OCI-LY3 (cell line): Measurements from ENCODE around the gene TTC9B.

ENCODE experiments used
- H2AFZ ChIP-seq: fragments of 200-600, 300-600 bp; shearing (Covaris generic); 2 replicates; pipeline ENCODE4 v1.6.0; 2014; ENCODE audit warnings: antibody characterized with exemption, low read depth, low read length
- H3K27ac ChIP-seq: fragments of 200-600, 300-600 bp; sonication (generic); 2 replicates; pipeline ENCODE4 v1.5.1; 2014; ENCODE audit warnings: mild to moderate bottlenecking, low read length, moderate library complexity, mixed read lengths
- H3K27me3 ChIP-seq: fragments of 200-600, 300-600 bp; sonication (generic); 2 replicates; pipeline ENCODE4 v1.6.1; 2014; ENCODE audit warnings: low read depth, low read length, mixed read lengths
- H3K36me3 ChIP-seq: fragments of 200-600, 300-600 bp; sonication (generic); replicated peaks from 2 replicates; pipeline ENCODE3; 2014; ENCODE audit warnings: low read depth, low read length, mixed read lengths
- H3K4me1 ChIP-seq: fragments of 300-600, 200-600 bp; sonication (generic); 2 replicates; pipeline ENCODE4 v1.6.1; 2014; ENCODE audit warnings: low read length, mixed read lengths
- H3K4me2 ChIP-seq: fragments of 200-600, 300-600 bp; sonication (generic); 2 replicates; pipeline ENCODE4 v1.6.1; 2014; ENCODE audit warnings: low read length, mixed read lengths
- H3K4me3 ChIP-seq: fragments of 300-600, 200-600 bp; sonication (generic); 2 replicates; pipeline ENCODE4 v1.5.1; 2014; ENCODE audit warnings: antibody characterized with exemption, mild to moderate bottlenecking, low read length, moderate library complexity
- H3K79me2 ChIP-seq: fragments of 300-600, 200-600 bp; shearing (Covaris generic); 2 replicates; pipeline ENCODE4 v1.6.1; 2014; ENCODE audit warnings: mild to moderate bottlenecking, low read length, mixed read lengths
- H3K9ac ChIP-seq: fragments of 300-600, 200-600 bp; shearing (Covaris generic); 2 replicates; pipeline ENCODE4 v1.6.0; 2014; ENCODE audit warnings: mild to moderate bottlenecking, low read length, moderate library complexity
- H3K9me3 ChIP-seq: fragments of 200-600, 300-600 bp; shearing (Covaris generic); 2 replicates; pipeline ENCODE4 v1.6.1; 2014; ENCODE audit warnings: low read length, mixed read lengths; ENCODE audit not compliant: insufficient read depth
- H4K20me1 ChIP-seq: fragments of 200-600, 300-600 bp; sonication (generic); 2 replicates; pipeline ENCODE4 v1.6.1; 2016; ENCODE audit warnings: low read length, mixed read lengths; ENCODE audit not compliant: insufficient read depth
- CTCF ChIP-seq: fragments of 200-600, 300-600 bp; sonication (generic); IDR thresholded peaks from 2 replicates; pipeline ENCODE4 v1.5.1; 2014; ENCODE audit warnings: antibody characterized with exemption, low read length, low read depth
- EZH2phosphoT487 ChIP-seq: fragments of 200-600 bp; shearing (Covaris generic); IDR thresholded peaks from 2 replicates; pipeline ENCODE4 v1.6.1; 2018; ENCODE audit warnings: antibody characterized with exemption, mixed run types, low read depth

TTC9B gene

GRCh38 chr19:40265763-40266099, 47.5 kb upstream of the TTC9B start:
- Histone ChIP-seq H3K9me3 (no peaks in the 10 kb centered on the region), H3K4me1 (no peaks in the 10 kb centered on the region), H3K27me3 (no peaks in the 10 kb centered on the region), H3K36me3 (peaks cover 17% of the 10 kb centered on the region), H3K27ac (no peak overlapping the region), H4K20me1 (peaks cover 76% of the 10 kb centered on the region), H2AFZ (no peak overlapping the region), H3K4me2 (no peak overlapping the region), H3K4me3 (no peak overlapping the region), H3K9ac (no peak overlapping the region), H3K79me2 (peaks cover 78% of the 10 kb centered on the region)
- no peak for TF ChIP-seq EZH2phosphoT487
- no peak for TF ChIP-seq CTCF

DNA sequence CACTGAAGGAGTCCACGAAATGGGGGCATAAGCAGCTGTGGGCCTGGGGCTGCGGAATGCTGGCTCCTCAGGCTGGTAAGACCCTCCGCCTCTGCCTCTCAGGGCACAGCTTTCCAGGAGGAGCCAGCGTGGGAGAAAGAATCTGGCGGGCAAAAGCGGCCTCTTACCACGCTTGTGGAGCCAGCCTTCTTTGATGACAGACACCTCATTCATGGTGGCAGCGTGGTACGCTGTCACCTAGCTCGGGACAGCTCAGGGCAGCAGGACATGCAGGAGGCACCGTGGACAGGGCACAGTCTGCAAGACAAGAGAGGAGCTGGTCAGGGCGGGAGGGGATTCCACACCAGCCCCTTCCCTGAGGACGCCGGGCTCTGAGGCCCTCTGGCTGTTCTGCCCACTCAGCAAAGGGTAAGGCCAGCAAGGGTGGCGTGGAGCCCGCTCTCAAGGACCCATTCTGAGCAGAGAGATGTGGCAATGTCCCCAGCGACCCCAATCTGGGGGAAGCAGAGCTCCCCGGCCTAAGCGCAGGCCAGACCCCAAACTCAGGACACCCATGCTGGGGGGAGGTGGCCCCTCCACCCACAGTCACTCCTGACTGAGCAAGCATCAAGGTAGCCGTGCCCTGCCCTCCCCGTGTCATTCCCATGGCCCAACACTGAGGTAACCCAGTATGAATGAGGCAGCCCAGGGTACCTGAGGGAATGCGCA, 47.0 kb upstream of the TTC9B start:
- H3K36me3 ChIP-seq: peaks cover 19% of the 10 kb centered on the region
- no peak overlapping the region for H3K9ac ChIP-seq
- H3K4me3 ChIP-seq: no peak overlapping the region
- H3K4me2 ChIP-seq: no peak overlapping the region
- no peak overlapping the region for H2AFZ ChIP-seq
- H3K9me3 ChIP-seq: no peaks in the 10 kb centered on the region
- peaks cover 75% of the 10 kb centered on the region for H4K20me1 ChIP-seq
- H3K27ac ChIP-seq: no peak overlapping the region
- no peaks in the 10 kb centered on the region for H3K27me3 ChIP-seq
- H3K79me2 ChIP-seq: peaks cover 75% of the 10 kb centered on the region
- TF ChIP-seq EZH2phosphoT487 (no peak), CTCF (no peak)
- H3K4me1 ChIP-seq: no peaks in the 10 kb centered on the region

GRCh38 chr19:40264314-40265054, 46.3 kb upstream of the TTC9B start:
- no peak overlapping the region for H3K4me2 ChIP-seq
- peaks cover 70% of the 10 kb centered on the region for H4K20me1 ChIP-seq
- no peak overlapping the region for H3K9ac ChIP-seq
- no peaks in the 10 kb centered on the region for H3K9me3 ChIP-seq
- H3K27ac ChIP-seq: no peak overlapping the region
- no peak overlapping the region for H2AFZ ChIP-seq
- H3K4me3 ChIP-seq: no peak overlapping the region
- H3K4me1 ChIP-seq: no peaks in the 10 kb centered on the region
- H3K27me3 ChIP-seq: no peaks in the 10 kb centered on the region
- peaks cover 19% of the 10 kb centered on the region for H3K36me3 ChIP-seq
- TF ChIP-seq CTCF (no peak), EZH2phosphoT487 (no peak)
- peaks cover 74% of the 10 kb centered on the region for H3K79me2 ChIP-seq

DNA sequence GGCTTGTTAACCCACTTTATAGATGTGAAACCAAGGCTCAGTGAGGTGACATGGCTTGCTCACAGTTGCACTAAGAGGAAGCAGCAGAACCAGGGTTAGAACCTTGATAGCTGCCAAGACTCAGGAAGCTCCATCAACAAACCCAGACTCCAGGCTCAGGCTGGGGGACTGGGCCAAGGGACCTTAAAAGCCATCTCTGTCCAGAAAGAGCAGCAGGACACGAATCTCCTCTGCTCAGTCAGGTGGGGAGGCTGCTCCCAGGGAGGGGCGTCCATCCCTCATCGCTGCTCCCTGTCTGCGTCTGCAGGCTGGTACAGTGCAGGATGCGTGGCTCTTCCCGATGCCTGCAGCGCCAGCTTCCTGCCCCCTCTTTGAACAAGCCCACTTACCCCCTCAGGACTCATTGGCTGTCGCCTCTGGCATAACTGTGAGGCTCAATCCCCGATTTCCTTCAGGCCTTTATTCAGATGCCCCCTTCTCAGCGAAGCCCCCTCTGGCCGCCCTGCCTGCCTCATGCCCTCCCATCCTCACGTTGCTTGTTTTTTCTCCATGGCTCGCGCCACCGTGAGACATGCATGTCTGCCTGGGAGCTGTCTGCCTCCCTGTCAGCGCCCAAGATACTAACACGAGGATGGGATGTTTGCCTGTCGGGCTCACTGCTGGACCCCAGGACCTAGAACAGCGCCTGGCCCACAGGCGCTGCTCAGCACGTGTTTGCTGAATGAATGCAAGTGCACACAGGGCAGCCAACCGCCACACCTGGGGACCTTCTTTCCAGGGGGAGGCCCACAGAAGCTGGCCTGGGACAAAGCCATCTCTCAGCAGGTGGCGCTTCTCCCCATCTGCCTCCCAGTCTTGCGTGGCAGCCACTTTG, 45.5 kb upstream of the TTC9B start:
- Histone ChIP-seq H3K79me2 (peaks cover 74% of the 10 kb centered on the region), H3K9me3 (no peaks in the 10 kb centered on the region), H4K20me1 (peaks cover 71% of the 10 kb centered on the region), H3K4me3 (no peak overlapping the region), H3K27me3 (no peaks in the 10 kb centered on the region), H3K27ac (no peak overlapping the region), H3K9ac (no peak overlapping the region), H3K4me1 (no peaks in the 10 kb centered on the region), H2AFZ (no peak overlapping the region), H3K4me2 (no peak overlapping the region), H3K36me3 (peaks cover 19% of the 10 kb centered on the region)
- TF ChIP-seq EZH2phosphoT487 (no peak), CTCF (no peak)
